Measurements from ENCODE around the gene EEF1AKMT1.
A peak's percentile ranks its signal among the peaks of the same experiment; 100 is the strongest.

The EEF1AKMT1 gene

GRCh38 chr13:20704459-20705069 lies 69.2 kb downstream of the EEF1AKMT1 start:
- no peaks in the 10 kb centered on the region for H3K79me2 ChIP-seq
- no peaks in the 10 kb centered on the region for H3K9me3 ChIP-seq (ENCODE audit: control insufficient read depth, low read length)
- no peak overlapping the region for H3K4me3 ChIP-seq (ENCODE audit: low read depth, low read length)
- H3K9ac ChIP-seq: no peak overlapping the region
- H3K36me3 ChIP-seq (ENCODE audit: control insufficient read depth, insufficient read depth, low read length): no peaks in the 10 kb centered on the region
- no peaks in the 10 kb centered on the region for H3K27me3 ChIP-seq (ENCODE audit: control insufficient read depth, insufficient read depth, low read length)
- H3K4me1 ChIP-seq: peaks cover 2% of the 10 kb centered on the region
- no peak for TF ChIP-seq CTCF (IDR thresholded peaks at IDR 0.05)
- H3K27ac ChIP-seq: no peak overlapping the region
- H3K4me2 ChIP-seq (ENCODE audit: low read length): no peak overlapping the region
- H2AFZ ChIP-seq: peak overlapping the region; percentile 62

- Histone ChIP-seq H3K36me3 (ENCODE audit: control insufficient read depth, insufficient read depth, low read length) (no peaks in the 10 kb centered on the region), H3K4me2 (ENCODE audit: low read length) (no peak overlapping the region), H2AFZ (no peak overlapping the region), H3K4me3 (ENCODE audit: low read depth, low read length) (no peak overlapping the region), H3K9me3 (ENCODE audit: control insufficient read depth, low read length) (no peaks in the 10 kb centered on the region), H3K27me3 (ENCODE audit: control insufficient read depth, insufficient read depth, low read length) (no peaks in the 10 kb centered on the region), H3K9ac (no peak overlapping the region), H3K4me1 (peaks cover 2% of the 10 kb centered on the region), H3K79me2 (no peaks in the 10 kb centered on the region), H3K27ac (no peak overlapping the region)
- TF ChIP-seq CTCF (IDR thresholded peaks at IDR 0.05): peak; percentile 46
Observed at GRCh38 chr13:20703780-20704458, 69.8 kb downstream of the EEF1AKMT1 start.

- Histone ChIP-seq H3K79me2 (no peaks in the 10 kb centered on the region), H2AFZ (peak within 1 kb of the TSS; percentile 91), H3K27me3 (ENCODE audit: control insufficient read depth, insufficient read depth, low read length) (no peaks in the 10 kb centered on the region), H3K4me3 (ENCODE audit: low read depth, low read length) (peak within 1 kb of the TSS; percentile 56), H3K36me3 (ENCODE audit: control insufficient read depth, insufficient read depth, low read length) (no peaks in the 10 kb centered on the region), H3K4me2 (ENCODE audit: low read length) (peak within 1 kb of the TSS; percentile 98), H3K4me1 (peaks cover 2% of the 10 kb centered on the region), H3K27ac (no peak within 1 kb of the TSS), H3K9ac (no peak within 1 kb of the TSS), H3K9me3 (ENCODE audit: control insufficient read depth, low read length) (no peaks in the 10 kb centered on the region)
- no peak for TF ChIP-seq CTCF (IDR thresholded peaks at IDR 0.05)
Observed at GRCh38 chr13:20702915-20703779, 70.6 kb downstream of the EEF1AKMT1 start, which contains the start of gene IL17D. TSS of gene IL17D (plus strand) at chr13:20703699. CDS start at chr13:20704002, 303 bp downstream.

- H3K27ac ChIP-seq: no peak overlapping the region
- H3K79me2 ChIP-seq: no peaks in the 10 kb centered on the region
- peaks cover 2% of the 10 kb centered on the region for H3K4me1 ChIP-seq
- H3K9ac ChIP-seq: no peak overlapping the region
- peak overlapping the region; percentile 56 for H3K4me3 ChIP-seq (ENCODE audit: low read depth, low read length)
- H3K4me2 ChIP-seq (ENCODE audit: low read length): peak overlapping the region; percentile 98
- H2AFZ ChIP-seq: peak overlapping the region; percentile 91
- TF ChIP-seq CTCF (IDR thresholded peaks at IDR 0.05): no peak
- no peaks in the 10 kb centered on the region for H3K27me3 ChIP-seq (ENCODE audit: control insufficient read depth, insufficient read depth, low read length)
- H3K9me3 ChIP-seq (ENCODE audit: control insufficient read depth, low read length): no peaks in the 10 kb centered on the region
- no peaks in the 10 kb centered on the region for H3K36me3 ChIP-seq (ENCODE audit: control insufficient read depth, insufficient read depth, low read length)
Observed at GRCh38 chr13:20702530-20702914, 71.2 kb downstream of the EEF1AKMT1 start.
